ENCODE data around the gene CCDC91.

GRCh38 chr12:28190321-28191050, at the start of gene CCDC91:
- peak in 2 of 6 experiments; percentile 9 to 23 for TF ChIP-seq CTCF (IDR thresholded peaks at IDR 0.05)
- peak in 2 of 4 donors; percentile 39 to 54 for TF ChIP-seq POLR2A (IDR thresholded peaks at IDR 0.05)
